Activated CD8-positive, alpha-beta memory T cell treated with anti-CD3 and anti-CD28 coated beads for 48 hours (primary cell): ENCODE measurements around the gene GOLGA2.
"Not testable (repeated sequence)": the region's sequence is repeated elsewhere in the genome, so short reads cannot be mapped to it uniquely, and the experiment has no call there.

ENCODE experiments used
- DNase-seq, 3 experiments: peaks; one replicate each; pipeline ENCODE4 v3.0.0-alpha.2; 2020; ENCODE audit warnings: low read depth in 2 of 3, low spot score in 2 of 3

GOLGA2 gene

DNA sequence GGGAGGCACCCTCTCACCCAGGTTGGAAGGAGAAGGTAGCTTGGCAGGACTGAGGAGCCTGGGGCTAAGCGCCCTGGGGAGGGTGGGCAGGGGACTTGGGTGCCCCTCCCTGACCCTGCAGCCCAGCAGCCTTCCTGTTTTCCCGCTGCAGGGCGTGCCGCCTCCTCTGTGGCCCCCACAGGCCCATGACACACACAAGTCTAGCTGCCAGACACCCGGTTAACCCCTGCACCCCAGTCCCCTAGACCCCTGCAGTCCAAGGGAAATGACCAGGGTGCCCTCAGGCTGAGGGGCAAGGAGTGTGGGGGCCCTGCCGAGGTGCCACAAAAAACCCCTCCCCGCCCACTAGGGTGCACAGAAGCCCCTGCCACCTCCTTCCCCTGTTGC lies 33.0 kb downstream of the GOLGA2 start:
- no peak for DNase-seq

DNA sequence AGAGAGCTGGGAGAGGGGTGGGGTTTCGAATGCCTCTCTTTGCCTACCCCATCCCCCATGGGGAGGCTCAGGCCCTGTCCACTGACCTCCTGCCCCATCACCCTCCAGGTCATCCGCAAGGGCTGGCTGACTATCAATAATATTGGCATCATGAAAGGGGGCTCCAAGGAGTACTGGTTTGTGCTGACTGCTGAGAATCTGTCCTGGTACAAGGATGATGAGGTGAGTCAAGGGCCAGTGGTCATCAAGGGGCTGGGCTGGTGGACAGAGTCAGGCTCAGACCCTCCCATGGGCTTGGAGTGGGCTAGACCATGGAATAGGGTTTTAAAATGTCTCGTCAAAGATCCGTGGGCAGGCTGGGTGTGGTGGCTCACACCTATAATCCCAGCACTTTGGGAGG lies 33.7 kb downstream of the GOLGA2 start:
- DNase-seq: no peak

DNA sequence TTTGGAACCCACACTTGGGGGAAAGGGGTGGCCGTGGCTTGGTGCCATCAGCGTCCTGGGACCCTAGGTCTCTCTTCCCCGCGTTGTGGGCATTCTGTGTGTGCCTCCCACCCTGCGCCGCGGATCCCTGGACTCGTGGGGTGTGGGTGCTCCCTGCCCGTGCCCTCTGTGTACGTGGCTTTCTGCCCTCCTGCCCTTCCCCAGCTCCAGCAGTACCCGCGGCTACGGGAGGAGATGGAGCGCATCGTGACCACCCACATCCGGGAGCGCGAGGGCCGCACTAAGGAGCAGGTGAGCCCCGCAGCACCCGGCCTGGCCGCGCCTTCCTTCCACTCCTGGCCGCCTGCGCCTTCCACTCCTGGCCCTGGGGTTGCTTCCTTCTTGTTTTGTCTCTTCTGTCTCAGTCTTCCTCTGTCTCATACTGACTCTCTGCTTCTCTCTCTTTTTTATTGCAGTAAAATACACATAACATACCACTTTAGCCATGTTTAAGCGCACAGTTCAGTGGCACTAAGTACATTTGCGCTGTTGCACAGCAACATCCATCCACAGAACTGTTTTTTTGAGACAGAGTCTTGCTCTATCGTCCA lies 41.9 kb downstream of the GOLGA2 start:
- no peak for DNase-seq

DNA sequence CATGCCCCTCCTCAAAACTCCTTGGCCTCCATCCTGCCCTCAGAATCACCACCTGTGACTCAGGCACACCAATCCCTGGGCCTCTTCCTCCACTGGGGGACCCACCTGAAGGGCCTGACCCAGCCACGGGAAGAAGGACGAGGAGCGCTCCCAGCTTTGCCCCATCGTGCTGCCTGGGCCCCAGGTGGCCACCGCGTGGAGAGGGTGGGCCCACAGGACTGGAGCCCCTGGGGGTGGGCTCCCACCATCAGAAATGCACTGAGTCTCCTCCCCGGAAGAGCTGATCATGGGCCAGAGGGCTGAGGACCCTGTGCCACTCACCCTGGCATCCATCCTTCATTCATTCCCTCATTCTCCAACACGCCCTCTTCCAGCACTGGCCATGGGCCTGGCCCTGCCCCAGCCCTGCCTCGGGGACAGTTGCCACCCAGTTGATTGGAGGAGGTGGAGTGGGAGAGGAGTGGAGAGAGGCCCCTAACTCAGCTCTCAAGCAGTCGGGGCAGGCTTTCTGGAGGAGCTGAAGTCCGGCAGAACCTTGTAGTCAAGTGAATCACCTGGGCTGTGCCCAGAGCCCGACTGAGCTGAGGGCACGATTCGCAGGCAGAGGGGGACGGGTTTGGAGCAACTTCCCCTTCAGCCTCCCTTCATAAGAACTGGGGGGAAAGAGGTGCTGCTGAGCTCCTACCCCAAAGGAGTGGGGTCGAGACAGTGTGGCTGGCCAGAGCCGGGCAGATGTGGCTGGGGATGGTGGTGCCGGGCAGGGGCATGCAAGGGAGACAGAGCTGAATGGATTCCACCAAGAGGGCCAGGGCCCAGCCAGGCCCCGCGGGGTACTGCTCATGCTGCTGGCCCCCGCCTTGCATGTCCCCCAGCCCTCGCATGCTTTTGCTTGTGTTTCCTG lies 43.0 kb downstream of the GOLGA2 start:
- no peak for DNase-seq

DNA sequence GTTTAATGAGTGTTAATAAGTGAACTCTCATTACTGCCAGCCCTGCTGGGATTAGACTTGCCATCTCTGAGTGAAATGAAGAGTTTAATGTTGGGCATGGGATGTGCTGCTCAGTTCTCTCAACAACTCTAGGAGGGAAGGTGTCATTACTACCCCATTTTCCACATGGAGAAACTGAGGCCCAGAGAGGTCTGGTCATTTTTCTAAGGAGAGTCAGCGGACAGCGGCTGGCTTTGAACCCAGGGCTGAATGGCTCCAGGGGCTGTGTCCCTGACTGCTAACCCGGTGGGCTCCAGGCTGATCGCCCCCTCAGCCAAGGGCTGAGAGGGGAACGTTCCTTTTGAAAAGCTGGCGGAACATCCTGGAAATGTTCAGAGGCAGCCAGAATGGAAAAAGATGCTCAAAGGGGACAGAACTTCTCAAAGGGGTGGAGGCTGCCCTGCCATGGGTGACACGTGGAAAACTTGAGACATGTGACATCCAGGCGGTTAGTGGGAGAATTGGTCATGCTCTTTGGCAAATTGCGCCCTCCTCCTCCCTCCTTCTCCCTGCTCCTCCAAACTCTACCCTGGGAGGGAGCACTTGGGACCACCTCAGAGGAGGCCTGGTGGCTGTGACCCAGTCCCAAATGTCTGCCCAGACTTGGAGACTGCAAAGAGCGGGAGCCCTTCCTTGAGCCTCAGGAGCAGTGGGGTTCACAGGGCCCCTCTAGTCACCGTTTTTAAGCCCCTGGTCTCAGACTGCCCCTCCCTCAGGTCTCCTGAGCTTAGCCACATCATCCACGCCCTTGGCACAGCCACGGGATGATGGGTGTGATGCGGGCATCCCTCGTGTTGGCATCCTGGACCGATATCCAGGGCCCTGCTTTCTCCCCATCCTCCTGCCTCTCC lies 43.9 kb downstream of the GOLGA2 start:
- no peak for DNase-seq

DNA sequence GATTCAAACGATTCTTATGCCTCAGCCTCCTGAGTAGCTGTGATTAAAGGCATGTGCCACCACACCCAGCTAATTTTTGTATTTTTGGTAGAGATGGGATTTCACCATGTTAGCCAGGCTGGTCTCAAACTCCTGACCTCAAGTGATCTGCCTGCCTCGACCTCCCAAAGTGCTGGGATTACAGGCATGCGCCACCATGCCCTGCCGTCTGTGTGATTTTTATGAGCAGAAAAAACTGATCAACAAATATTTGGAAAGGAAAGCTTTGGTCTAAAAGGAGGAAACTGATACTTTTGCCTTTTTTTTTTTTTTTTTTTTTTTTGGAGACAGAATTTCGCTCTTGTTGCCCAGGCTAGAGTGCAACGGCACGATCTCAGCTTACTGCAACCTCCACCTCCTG lies 44.9 kb downstream of the GOLGA2 start:
- not testable (repeated sequence) for DNase-seq

DNA sequence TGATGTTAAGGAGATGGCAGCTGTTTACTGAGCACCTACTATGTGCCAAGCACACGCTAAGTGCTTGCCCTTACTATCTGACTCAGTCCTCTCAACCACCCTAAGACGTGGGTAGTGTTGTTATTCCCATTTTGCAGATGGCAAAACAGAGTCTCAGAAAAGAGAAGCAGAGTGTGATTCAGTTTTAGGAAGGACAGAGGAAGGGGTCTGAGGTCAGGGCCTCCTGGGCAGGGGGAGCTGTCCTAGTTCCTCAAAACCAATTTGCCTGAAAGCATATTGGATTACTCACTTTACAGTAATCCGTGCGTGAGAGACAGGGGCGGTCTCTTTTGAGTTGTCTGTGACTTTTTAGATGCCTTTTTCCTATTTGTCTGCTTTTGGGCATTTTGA lies 49.4 kb downstream of the GOLGA2 start:
- no peak for DNase-seq

DNA sequence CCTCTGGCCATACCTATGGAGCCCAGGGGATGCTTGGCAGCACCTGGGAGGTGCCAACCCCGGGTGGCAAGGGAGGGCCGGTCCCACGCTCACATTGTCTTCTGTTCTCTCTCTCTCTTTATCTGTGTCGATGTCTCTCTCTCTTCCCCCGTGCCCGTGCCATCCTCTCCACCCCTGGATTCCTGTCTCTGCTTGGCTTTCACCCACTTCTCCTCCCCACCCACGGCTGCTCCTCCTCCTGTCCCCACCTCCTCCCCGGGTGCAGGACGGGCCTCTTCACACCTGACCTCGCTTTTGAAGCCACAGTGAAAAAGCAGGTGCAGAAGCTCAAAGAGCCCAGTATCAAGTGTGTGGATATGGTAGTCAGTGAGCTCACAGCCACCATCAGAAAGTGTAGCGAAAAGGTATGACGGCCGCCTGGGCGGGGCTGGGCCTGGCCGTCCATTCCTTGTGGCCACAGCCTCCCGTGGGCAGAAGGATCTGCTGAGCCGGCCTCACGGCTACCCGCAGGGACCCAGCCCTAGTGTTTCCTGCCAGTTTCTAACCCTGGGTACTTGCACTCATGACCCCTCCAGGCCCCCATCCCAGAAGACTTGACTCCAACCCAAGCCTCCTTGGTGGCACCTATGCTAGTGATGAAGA lies 49.9 kb downstream of the GOLGA2 start:
- no peak for DNase-seq

DNA sequence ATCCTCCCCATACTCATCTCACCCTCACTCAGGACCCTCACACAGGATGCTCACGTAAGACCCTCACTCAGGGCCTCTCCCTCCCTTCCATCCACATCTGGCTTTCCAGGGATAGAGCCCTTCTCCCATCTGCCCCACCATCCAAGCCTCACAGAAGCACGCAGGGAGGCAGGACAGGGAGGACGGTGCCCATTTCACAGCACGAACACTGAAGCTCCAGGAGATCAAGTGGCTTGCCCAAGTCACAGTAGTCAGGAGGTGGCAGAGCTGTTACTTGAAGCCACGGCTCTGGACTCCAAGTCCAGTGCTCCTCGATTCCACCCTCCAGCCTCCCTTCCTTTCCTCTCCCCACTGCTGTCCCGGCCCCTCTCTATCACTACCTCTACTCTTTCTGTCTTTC lies 50.9 kb downstream of the GOLGA2 start:
- DNase-seq: no peak

DNA sequence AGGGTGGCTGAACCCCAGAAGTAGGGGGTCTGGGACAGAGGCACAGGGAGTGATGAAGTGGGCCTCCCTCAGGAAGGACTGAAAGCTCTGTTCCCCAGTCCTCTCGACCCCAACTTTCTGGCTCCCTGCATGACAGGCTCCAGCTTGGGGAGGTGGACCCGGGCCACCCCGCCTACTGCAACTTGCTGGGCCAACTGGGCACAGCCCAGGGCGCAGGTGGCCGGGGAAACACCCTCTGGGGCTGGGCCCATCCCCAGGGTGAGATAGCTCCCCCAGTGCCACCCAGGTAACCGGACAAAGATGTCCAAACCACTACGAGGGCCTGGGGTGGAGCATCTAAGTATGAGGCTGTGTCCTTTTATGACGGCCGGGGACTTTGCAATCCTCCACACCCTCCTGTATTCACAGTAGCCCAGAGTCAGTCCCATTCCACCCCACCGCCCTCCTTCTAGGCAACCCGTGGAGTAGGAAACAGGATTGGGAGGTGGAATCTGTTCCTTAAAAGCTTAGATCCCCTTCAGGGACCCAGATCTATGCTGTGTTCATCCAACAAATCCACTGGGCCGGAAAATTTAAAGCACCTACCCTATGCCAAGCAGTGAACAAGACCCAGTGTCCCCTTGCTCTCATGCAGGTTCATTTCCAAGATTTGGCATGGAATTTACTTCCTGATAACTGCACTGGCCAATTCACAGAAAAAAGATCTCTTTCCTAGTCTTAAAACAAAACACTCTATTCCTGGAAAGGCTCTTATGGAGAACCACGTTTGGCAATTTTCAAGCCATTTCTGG lies 52.7 kb downstream of the GOLGA2 start:
- DNase-seq: no peak

DNA sequence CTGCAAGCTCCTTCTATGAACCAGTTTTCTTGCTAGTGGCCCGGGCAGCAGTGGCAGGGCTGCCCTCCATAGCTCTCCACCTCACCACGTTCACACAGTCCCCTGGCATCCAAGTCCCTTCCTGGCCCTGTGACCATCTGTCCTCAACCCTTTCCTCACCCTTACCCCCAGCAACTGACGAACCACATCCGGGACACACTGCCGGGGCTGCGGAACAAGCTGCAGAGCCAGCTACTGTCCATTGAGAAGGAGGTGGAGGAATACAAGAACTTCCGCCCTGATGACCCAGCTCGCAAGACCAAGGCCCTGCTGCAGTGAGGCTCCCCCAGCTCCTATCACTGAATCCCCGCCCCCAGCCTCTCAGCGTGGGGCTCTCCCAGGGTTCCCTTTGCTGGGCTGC lies 53.8 kb downstream of the GOLGA2 start:
- no peak for DNase-seq

DNA sequence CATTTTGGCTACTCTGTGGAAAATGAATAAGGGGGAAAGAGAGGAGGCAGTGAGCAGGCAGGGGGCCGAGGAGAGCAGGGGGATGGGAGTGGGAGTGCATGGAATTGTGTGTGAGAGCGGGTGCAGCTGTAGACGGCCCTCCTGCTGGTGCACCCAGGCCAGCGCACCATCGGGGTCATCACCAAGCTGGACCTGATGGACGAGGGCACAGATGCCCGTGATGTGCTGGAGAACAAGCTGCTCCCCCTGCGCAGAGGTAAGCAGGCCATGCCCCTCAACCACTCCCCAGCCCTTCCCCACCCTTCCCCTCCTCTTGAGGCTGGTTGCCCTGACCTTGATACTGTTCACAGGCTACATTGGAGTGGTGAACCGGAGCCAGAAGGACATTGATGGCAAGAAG lies 56.0 kb downstream of the GOLGA2 start:
- no peak for DNase-seq

DNA sequence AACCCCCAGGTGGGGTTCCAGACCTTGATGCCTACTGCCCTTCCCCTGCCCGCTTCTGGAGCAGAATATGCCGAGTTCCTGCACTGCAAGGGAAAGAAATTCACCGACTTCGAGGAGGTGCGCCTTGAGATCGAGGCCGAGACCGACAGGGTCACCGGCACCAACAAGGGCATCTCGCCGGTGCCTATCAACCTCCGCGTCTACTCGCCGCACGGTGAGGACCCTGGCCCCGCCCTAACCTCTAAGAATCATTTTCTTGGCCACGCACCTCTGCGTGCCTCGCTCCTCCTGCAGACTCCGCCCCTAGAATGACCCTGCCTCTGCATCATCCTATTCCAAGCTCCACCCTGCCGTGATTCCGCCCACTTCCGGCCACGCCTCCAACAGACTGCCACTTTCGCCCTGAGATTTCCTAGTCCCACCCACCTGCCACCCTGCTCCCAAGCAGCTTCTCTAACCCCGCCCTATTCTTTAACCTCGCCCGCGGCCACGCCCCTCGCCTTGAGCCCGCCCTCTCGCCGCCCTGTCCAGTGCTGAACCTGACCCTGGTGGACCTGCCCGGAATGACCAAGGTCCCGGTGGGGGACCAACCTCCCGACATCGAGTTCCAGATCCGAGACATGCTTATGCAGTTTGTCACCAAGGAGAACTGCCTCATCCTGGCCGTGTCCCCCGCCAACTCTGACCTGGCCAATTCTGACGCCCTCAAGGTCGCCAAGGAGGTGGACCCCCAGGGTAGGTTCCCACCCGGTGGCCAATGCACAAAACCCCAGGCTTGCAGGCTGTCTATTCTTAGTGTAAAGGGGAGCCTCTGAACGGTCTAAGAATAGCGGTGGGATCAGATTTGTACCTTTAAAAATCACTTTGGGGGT lies 57.1 kb downstream of the GOLGA2 start:
- peak; percentile 74 to 89 (median 80) for DNase-seq

DNA sequence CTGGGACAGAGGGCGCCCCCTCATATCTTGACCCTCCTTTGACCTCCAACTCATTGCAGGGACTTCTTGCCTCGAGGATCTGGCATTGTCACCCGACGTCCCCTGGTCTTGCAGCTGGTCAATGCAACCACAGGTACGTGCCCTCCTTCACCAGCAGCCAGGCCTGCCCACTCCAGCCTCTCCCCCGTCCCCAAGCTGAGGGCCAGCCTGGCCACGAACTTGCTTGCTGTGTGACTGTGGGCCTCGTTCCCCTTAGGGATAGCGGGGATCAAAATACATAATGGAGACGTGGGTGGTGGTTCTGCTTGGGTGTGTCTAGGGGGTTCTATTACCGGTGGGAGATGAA lies 57.7 kb downstream of the GOLGA2 start:
- DNase-seq: no peak

DNA sequence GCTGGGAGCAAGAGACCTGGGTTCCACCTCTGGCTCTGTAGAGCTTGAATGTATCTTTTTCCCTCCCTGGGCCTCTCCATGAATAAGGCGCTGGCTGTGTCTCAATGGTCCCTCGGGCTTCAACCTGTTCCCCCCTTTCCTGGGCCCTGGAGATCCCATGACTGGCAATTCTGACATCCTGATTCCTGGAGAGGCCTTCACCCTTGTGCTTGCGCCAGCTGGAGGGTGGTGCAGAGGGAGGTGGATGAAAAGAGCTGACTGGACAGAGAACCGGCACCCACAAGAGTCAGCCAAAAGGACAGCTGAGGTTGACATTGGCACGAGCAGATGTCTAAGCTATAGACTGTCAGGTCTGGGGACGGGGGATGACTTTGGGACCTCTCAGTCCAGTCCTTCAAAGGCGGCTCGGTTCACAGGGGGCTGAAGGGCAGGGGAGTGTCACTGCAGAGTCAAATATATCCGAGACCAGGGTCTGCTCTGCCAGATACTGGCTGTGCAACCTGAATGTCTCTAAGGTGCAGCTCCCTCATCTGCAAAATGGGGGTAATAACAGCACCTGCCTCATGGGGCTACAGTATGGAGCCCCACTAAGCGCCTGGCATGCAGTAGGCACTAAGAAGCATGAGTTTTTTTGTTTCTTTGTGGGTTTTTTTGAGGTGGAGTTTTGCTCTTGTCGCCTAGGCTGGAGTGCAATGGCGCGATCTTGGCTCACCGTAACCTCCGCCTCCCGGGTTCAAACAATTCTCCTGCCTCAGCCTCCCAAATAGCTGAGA lies 58.8 kb downstream of the GOLGA2 start:
- no peak for DNase-seq

DNA sequence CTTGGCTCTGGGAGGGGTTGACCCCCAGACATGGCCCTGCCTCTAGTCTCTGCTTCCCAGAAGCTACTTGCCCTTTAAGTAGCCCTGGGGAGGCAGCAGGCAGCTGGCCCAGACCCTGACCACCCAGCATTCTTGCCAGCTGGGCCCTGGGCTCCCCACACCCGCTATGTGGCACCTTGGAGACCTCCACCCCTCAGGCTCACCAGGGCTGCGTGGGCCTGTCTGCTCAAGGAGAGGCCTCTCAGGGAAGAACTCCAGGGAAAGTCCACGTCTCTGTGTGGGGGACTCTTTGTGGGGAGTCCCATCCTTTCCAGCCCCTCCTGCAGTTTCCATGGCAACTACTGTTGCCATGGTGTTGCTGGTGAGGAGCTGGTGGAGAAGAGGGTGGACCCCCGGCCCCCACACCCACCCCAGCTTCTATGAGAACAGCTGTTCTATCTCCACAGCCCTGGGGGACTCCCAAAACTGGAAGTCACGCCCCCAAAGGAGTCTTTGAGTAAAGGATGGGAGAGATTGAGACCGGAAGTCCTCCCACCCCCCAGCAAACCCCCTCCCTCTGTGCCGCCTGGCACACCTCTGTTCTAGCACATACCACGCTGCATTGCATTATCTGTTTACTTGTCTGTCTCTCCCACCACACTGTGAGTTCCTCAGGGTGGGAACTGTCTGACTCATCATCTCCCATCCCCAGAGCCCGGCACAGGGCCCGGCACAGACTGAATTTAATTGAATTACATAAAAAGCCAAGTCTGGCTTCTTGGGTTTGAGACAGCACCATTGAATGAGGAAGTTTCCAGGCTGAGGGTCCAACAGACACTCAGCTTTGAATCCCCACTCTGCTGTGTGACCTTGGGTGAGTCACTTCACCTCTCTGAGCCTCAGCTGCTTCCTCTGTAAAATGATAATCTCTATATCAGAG lies 60.1 kb downstream of the GOLGA2 start:
- no peak for DNase-seq

DNA sequence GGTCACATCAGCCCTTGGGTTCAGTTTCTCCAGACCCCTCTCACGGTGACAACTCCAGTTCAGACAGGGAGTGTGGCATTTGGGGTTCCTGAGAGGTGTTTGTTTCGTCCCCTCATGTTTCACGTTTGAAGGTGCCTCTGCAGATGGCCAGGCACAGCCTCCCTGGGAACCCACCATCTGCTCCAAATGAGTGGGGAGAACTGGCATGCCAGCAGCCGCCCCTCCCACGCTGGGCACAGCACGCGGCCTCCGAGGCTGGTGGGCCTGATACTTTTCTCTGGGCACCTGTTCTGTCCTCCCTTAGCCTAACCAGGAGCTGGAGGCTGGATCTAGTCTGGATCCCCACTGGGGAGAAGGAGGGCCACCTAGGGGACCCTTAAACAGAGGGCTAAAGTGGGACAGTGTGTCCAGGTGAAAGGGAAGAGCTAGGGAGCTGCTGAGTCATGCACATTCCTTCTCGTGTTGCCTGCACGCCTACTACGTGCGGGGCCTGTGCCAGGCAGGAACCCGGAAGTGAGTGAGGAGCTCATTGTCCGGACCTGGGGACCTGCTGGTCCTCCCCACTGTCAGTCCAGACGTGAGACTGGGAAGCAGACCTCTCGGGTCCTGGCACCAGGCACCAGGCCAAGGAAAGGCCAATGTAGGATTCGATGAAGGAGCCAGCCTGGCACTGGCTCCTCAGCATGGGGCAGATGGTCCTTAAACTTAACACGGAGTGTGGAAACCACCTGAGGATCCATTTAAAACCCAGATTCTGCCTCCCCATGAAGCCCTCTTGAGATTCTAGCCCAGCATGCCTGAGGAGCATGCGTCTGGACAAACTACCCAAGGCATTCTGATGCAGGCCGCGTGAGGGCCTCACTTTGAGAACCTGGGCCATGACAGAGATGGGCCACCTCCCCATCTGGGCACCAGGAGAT lies 61.0 kb downstream of the GOLGA2 start:
- DNase-seq: no peak
